BLaER1 (cell line): Measurements from ENCODE around the gene DPP6.

ENCODE experiments used
- H3K27ac ChIP-seq: shearing (Covaris generic); formaldehyde crosslinking; 2 replicates; pipeline ENCODE4 v1.8.1; 2022
- H3K27me3 ChIP-seq: shearing (Covaris generic); formaldehyde crosslinking; 2 replicates; pipeline ENCODE4 v1.8.1; 2022
- H3K36me3 ChIP-seq: shearing (Covaris generic); formaldehyde crosslinking; 2 replicates; pipeline ENCODE4 v1.8.1; 2022
- H3K4me1 ChIP-seq: shearing (Covaris generic); formaldehyde crosslinking; 2 replicates; pipeline ENCODE4 v1.8.1; 2022
- H3K4me2 ChIP-seq: shearing (Covaris generic); formaldehyde crosslinking; 2 replicates; pipeline ENCODE4 v1.8.1; 2022
- H3K4me3 ChIP-seq: shearing (Covaris generic); formaldehyde crosslinking; 2 replicates; pipeline ENCODE4 v1.8.1; 2022
- H3K9ac ChIP-seq: shearing (Covaris generic); formaldehyde crosslinking; 2 replicates; pipeline ENCODE4 v1.8.1; 2022
- H3K9me3 ChIP-seq: shearing (Covaris generic); formaldehyde crosslinking; 2 replicates; pipeline ENCODE4 v1.8.1; 2022
- H4K20me1 ChIP-seq: shearing (Covaris generic); formaldehyde crosslinking; 2 replicates; pipeline ENCODE4 v1.8.1; 2022
- Cebpa-rat ChIP-seq: shearing (Covaris generic); IDR thresholded peaks from 2 replicates; pipeline ENCODE4 v1.8.1; 2022

DPP6 gene

DNA sequence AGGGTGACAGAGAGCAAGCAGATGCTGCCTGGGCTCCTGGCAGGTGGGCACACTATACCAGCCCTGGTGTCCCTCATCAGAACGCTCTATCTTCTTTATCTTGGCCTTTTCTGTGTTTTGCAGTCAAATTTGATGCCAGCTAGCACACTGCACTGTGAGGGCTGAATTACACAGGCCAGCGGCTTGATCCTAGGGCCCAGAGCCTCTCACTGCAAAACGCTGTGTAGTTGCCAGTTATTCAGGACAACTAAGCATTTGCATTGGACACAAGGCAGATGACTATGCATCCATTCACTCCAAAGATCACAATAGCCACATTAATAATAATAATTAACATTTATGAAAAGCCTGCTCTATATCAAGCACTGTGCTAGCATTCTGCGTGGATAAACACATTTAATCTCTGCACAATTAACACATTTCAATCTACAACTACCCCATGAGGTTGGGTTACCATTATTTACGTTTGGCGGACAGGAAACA lies 850.4 kb downstream of the DPP6 start:
- Histone ChIP-seq H3K4me3 (no peak overlapping the region), H3K9me3 (peaks cover 7% of the 10 kb centered on the region), H3K27ac (no peak overlapping the region), H3K27me3 (no peaks in the 10 kb centered on the region), H3K36me3 (no peaks in the 10 kb centered on the region), H3K9ac (no peak overlapping the region), H3K4me2 (no peak overlapping the region), H3K4me1 (no peaks in the 10 kb centered on the region; the same call in 1 of the 2 replicates), H4K20me1 (no peaks in the 10 kb centered on the region)
- TF ChIP-seq Cebpa-rat: no peak

DNA sequence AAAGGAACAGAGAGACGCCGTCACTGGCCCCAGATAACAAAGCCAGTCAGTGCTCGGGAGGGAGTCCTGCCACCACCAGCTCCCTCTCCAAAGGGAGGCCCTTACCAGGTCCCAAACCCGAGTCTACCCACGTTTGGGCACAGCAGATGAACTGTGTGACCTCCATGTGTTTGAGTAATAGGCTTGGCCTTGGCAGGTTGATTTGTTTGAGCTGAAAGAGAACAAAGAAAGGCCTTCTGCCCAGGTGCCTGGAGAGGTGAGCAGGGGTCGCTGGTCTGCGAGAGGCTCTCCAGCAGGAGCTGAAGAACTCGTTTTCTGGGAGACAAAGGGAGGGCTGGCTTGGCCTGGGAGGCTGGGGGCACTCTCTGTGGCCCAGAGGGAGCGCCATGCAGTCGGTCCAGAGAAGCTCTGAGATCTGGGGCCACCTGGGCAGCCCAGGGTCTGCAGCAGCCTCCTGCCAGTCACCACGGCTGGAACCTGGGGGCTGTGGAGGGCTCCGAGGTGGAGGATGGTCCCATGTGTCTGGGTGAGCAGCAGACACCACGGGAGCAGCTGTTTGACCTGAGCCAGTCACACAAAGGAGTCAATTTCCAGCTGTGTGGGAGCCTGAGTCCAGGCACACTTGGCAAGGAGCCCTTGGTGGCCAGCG lies 851.0 kb downstream of the DPP6 start:
- no peak overlapping the region for H3K4me3 ChIP-seq

DNA sequence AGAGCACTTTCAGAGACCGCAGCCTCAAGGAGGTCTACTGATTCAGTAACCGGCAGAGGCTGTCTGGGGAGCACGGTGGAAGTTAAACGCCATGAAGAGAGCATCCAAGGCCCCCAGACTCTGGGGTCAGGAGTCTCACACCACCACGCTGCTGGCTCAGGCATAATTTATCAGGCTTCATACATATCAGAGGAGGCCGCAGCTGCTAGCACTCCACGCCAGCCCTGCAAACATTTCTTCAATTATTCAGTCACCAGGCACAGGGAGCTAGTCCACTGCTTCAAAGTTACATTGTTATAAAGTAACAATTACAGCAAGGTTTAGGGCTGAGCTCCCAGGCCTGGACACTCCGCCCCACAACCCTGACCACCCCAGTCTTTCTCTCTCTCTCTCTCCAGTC lies 852.9 kb downstream of the DPP6 start:
- no peak for TF ChIP-seq Cebpa-rat
- no peaks in the 10 kb centered on the region for H4K20me1 ChIP-seq

More for the DNA sequence above, 851.0 kb downstream of the DPP6 start:
- Histone ChIP-seq H3K27ac (no peak overlapping the region), H3K9ac (no peak overlapping the region), H4K20me1 (no peaks in the 10 kb centered on the region), H3K4me2 (no peak overlapping the region), H3K27me3 (no peaks in the 10 kb centered on the region), H3K4me1 (no peaks in the 10 kb centered on the region; the same call in 1 of the 2 replicates), H3K9me3 (peaks cover 7% of the 10 kb centered on the region), H3K36me3 (no peaks in the 10 kb centered on the region)
- no peak for TF ChIP-seq Cebpa-rat

DNA sequence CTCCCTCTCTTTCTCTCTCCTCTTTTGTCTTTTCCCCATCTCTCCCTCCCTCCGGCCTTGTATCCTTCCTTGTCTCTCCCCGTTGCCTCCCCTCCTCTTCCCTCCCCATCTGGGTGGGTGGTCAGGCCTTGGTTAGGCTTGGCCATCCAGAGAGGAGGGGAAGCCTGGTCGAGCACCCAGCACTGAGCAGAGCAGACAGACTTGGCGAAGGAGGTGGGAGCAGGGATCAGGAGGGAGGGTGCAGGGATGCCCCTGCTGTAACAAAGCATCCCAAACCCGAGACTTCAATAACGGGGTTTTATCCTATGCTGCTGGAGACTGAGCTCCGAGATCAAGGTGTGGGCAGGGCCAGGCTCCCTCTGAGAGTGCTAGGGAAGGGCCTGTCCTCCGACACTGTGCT lies 853.4 kb downstream of the DPP6 start:
- Histone ChIP-seq H3K4me2 (no peak overlapping the region), H3K4me3 (no peak overlapping the region), H3K27me3 (no peaks in the 10 kb centered on the region), H3K9ac (no peak overlapping the region), H3K4me1 (no peaks in the 10 kb centered on the region; the same call in 1 of the 2 replicates), H4K20me1 (no peaks in the 10 kb centered on the region), H3K27ac (no peak overlapping the region), H3K36me3 (no peaks in the 10 kb centered on the region), H3K9me3 (peaks cover 7% of the 10 kb centered on the region)
- no peak for TF ChIP-seq Cebpa-rat

More for the DNA sequence above, 852.9 kb downstream of the DPP6 start:
- Histone ChIP-seq H3K4me3 (no peak overlapping the region), H3K4me1 (no peaks in the 10 kb centered on the region; the same call in 1 of the 2 replicates), H3K4me2 (no peak overlapping the region), H3K36me3 (no peaks in the 10 kb centered on the region), H3K27ac (no peak overlapping the region), H3K27me3 (no peaks in the 10 kb centered on the region), H3K9ac (no peak overlapping the region), H3K9me3 (peaks cover 7% of the 10 kb centered on the region)

DNA sequence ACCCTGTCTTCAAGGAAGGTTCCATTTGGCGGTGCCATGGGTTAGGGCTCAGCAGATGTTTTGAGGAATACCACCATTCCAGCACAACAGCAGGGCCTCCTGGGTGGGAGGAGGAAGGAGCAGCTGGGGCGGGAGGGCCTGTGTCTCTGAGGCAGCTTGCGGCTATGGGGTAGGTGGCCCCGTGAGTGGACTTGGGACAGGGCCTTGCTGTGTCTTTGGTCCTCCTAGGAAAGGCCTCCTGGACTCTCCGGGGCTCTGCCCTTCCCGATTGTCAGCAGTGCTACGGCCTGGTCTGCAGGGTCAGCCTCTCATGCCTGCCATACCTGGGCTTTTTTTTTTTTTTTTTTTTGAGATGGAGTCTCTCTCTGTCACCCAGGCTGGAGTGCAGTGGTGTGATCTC lies 854.0 kb downstream of the DPP6 start:
- Histone ChIP-seq H3K36me3 (no peaks in the 10 kb centered on the region), H3K4me3 (no peak overlapping the region), H3K27ac (no peak overlapping the region), H3K27me3 (no peaks in the 10 kb centered on the region), H3K4me1 (no peaks in the 10 kb centered on the region; the same call in 1 of the 2 replicates), H3K4me2 (no peak overlapping the region), H3K9ac (no peak overlapping the region), H3K9me3 (peaks cover 12% of the 10 kb centered on the region), H4K20me1 (no peaks in the 10 kb centered on the region)
- no peak for TF ChIP-seq Cebpa-rat

DNA sequence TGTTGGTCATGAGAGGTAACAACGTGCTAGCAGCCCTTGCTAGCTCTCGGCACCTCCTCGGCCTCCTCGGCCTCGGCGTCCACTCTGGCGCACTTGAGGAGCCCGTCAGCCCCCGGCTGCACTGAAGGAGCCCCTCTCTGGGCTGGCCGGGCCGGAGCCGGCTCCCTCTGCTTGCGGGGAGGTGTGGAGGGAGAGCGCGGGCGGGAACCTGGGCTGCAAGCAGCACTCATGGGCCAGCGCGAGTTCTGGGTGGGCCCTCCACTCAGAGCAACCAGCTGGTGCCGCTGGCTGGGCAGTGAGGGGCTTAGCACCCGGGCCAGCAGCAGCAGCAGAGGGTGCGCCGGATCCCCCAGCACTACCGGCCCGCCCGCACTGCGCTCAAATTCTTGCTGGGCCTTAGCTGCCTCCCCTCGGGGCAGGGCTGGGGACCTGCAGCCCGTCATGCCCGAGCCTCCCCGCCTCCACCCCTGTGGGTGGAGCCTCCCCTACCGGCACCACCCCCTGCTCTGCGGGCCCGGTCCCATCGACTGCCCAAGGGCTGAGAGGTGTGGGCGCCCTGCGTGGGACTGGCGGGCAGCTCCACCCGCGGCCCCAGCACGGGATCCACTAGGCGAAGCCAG lies 854.6 kb downstream of the DPP6 start:
- H3K4me2 ChIP-seq: no peak overlapping the region
- H3K9ac ChIP-seq: no peak overlapping the region
- no peaks in the 10 kb centered on the region for H3K27me3 ChIP-seq
- no peaks in the 10 kb centered on the region for H3K36me3 ChIP-seq
- H3K4me1 ChIP-seq: no peaks in the 10 kb centered on the region; the same call in 1 of the 2 replicates
- H3K27ac ChIP-seq: no peak overlapping the region
- H4K20me1 ChIP-seq: no peaks in the 10 kb centered on the region
- TF ChIP-seq Cebpa-rat: no peak
- peaks cover 12% of the 10 kb centered on the region for H3K9me3 ChIP-seq
- no peak overlapping the region for H3K4me3 ChIP-seq

DNA sequence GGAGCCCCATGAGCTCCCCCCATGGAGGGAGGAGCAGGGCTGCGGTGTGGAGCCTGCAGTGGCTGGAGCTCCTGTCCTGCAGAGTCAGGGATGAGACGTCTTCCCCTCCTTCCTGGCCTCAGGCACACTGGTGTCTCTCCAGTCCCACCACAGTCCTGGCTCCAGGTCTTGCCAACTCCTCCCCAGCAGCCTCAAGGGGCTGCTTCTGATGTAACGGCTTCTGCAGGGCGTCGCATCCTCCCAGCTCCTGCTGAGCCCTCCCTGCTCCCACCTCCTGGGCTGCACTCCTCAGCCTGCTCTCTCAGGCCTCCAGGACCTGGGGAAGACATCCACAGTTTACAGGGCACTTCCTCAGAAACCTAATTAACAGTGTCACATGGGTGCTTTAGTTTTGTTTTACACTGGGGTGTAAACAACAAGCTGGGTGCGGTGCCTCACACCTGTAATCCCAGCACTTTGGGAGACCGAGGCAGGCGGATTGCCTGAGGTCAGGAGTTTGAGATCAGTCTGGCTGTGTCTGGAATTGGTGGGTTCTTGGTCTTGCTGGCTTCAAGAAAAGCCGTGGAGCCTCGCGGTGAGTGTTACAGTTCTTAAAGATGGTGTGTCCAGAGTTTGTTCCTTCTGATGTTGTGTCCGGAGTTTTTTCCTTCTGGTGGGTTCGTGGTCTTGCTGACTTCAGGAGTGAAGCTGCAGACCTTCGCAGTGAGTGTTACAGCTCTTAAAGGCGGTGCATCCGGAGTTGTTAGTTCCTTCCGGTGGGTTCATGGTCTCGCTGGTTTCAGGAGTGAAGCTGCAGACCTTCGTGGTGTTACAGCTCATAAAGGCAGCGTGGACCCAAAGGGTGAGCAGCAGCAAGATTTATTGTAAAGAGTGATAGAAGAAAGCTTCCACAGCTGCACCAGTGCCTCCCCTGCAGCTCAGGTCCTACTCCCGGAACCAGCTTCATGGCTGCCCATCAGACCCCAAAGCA lies 855.7 kb downstream of the DPP6 start:
- Histone ChIP-seq H3K36me3 (no peaks in the 10 kb centered on the region), H3K27me3 (no peaks in the 10 kb centered on the region), H3K9me3 (peaks cover 12% of the 10 kb centered on the region), H3K4me1 (no peaks in the 10 kb centered on the region; the same call in 1 of the 2 replicates), H3K4me2 (no peak overlapping the region), H3K9ac (no peak overlapping the region), H3K27ac (no peak overlapping the region), H4K20me1 (no peaks in the 10 kb centered on the region), H3K4me3 (no peak overlapping the region)
- no peak for TF ChIP-seq Cebpa-rat

DNA sequence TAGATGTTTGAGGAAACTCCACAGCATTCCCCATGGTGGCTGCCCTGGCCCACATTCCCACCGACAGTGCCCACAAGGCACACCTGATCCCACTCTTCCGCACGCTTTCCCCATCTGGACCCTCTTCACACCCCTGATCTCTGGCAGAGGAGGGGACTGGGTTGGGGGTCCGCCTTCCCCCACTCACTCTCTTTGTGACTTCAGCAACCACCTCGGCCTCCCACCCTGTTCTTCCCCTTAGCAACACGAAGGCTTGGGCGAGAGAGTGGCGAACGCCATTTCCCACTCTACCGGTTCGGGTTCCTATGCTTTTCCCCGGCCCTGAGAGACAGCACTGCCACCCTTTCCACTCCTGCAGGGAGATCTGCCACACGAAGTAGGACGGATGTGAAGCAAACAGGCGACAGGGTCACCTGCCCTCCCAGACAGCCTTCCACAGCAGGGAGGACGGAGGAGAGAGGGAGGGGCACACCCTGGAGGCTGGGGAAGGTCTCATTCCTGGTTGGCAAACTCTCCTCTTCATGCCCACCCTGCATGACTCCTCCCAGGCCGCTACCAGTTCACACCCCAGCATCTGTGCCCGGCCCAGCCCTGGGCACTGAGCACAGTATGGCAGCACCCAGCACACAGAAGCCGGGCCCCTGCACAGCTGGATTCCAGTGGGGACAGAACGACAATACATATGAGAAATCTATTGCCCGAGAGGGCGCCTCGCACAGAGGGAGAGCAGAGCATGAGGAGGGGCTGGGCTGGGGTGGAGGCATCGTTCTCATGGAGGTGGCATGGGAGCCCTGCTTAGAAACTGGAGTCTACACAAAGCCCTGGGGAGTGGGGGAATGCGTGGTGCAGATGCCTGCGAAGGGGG lies 857.3 kb downstream of the DPP6 start:
- Histone ChIP-seq H3K4me1 (no peaks in the 10 kb centered on the region; the same call in 1 of the 2 replicates), H3K27me3 (peaks cover 7% of the 10 kb centered on the region), H3K27ac (no peak overlapping the region), H4K20me1 (no peaks in the 10 kb centered on the region), H3K4me3 (no peak overlapping the region), H3K4me2 (no peak overlapping the region), H3K9ac (no peak overlapping the region), H3K36me3 (no peaks in the 10 kb centered on the region), H3K9me3 (peaks cover 12% of the 10 kb centered on the region)
- TF ChIP-seq Cebpa-rat: no peak

DNA sequence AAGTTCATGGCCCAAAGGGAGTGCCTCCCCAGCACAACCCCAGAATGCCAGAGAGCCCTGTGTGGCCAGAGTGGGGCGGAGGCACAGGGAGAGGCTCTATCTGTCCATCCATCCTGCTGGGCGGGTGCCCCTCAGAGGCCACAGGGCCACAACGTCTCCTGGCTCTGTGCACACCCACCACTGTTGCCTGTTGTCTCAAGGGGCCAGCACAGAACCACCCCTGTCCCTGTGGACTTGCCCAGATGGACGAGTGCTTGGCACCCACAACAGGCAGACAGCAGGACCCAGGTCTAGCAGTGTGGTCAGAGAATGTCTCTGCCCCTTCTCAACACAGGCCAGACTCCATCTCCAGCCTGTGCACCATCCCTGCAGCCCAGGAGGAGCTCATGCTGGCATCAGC lies 857.9 kb downstream of the DPP6 start:
- H3K27ac ChIP-seq: no peak overlapping the region
- no peaks in the 10 kb centered on the region for H4K20me1 ChIP-seq
- no peak for TF ChIP-seq Cebpa-rat
- peaks cover 12% of the 10 kb centered on the region for H3K9me3 ChIP-seq
- peaks cover 13% of the 10 kb centered on the region for H3K27me3 ChIP-seq
- H3K4me2 ChIP-seq: no peak overlapping the region
- no peak overlapping the region for H3K4me3 ChIP-seq
- no peaks in the 10 kb centered on the region; the same call in 1 of the 2 replicates for H3K4me1 ChIP-seq
- H3K9ac ChIP-seq: no peak overlapping the region
- no peaks in the 10 kb centered on the region for H3K36me3 ChIP-seq
